HAP-1 (cell line): ENCODE data around the gene INPP4B.

Experiments used
- DNase-seq, 2 experiments: peaks; one replicate each; pipeline ENCODE4 v3.0.0-alpha.2; 2016 to 2020; ENCODE audit warnings: low spot score in 2 of 2
- H3K27me3 ChIP-seq: fragments of 250-450 bp; sonication (Bioruptor Pico); 2 replicates; pipeline ENCODE4 v1.5.1; 2020; ENCODE audit warnings: low read depth, mild to moderate bottlenecking, moderate library complexity
- H3K36me3 ChIP-seq: fragments of 250-450 bp; sonication (Bioruptor Pico); replicated peaks from 2 replicates; pipeline ENCODE4 v1.5.1; 2020; ENCODE audit warnings: mild to moderate bottlenecking
- H3K4me1 ChIP-seq: fragments of 250-450 bp; sonication (Bioruptor Pico); 2 replicates; pipeline ENCODE4 v1.5.1; 2020; ENCODE audit warnings: mild to moderate bottlenecking
- H3K4me3 ChIP-seq: fragments of 250-450 bp; sonication (Bioruptor Pico); 2 replicates; pipeline ENCODE4 v1.5.1; 2020; ENCODE audit warnings: mild to moderate bottlenecking, moderate library complexity
- H3K9me3 ChIP-seq: fragments of 250-450 bp; sonication (Bioruptor Pico); 2 replicates; pipeline ENCODE4 v1.5.1; 2020; ENCODE audit warnings: mild to moderate bottlenecking, moderate library complexity
- in situ Hi-C: fragments of 300-500 bp; cut with MboI; formaldehyde crosslinking; loops from 3 replicates; pipeline ENCODE4 v1.14.3; 2020; ENCODE audit warnings: low sequenced_read_pairs, inconsistent platforms, mixed read lengths

Gene INPP4B

GRCh38 chr4:142493255-142494110 is 352.6 kb downstream of the INPP4B start:
- Histone ChIP-seq H3K4me3 (no peak overlapping the region), H3K36me3 (no peaks in the 10 kb centered on the region), H3K4me1 (no peaks in the 10 kb centered on the region), H3K9me3 (no peaks in the 10 kb centered on the region), H3K27me3 (no peaks in the 10 kb centered on the region)
- no peak for DNase-seq
- in situ Hi-C loops, result no loop called here

GRCh38 chr4:142485452-142485851 is 360.6 kb downstream of the INPP4B start:
- H3K9me3 ChIP-seq, result no peaks in the 10 kb centered on the region
- in situ Hi-C loops, result no loop called here
- DNase-seq, result no peak
- H3K4me1 ChIP-seq, result no peaks in the 10 kb centered on the region
- no peaks in the 10 kb centered on the region for H3K36me3 ChIP-seq
- H3K4me3 ChIP-seq, result no peak overlapping the region
- H3K27me3 ChIP-seq, result no peaks in the 10 kb centered on the region

GRCh38 chr4:142480244-142480643 is 365.9 kb downstream of the INPP4B start:
- H3K4me1 ChIP-seq, result no peaks in the 10 kb centered on the region
- DNase-seq, result no peak
- no peaks in the 10 kb centered on the region for H3K36me3 ChIP-seq
- in situ Hi-C loops, result no loop called here
- H3K9me3 ChIP-seq, result no peaks in the 10 kb centered on the region
- H3K4me3 ChIP-seq, result no peak overlapping the region
- H3K27me3 ChIP-seq, result no peaks in the 10 kb centered on the region

DNA sequence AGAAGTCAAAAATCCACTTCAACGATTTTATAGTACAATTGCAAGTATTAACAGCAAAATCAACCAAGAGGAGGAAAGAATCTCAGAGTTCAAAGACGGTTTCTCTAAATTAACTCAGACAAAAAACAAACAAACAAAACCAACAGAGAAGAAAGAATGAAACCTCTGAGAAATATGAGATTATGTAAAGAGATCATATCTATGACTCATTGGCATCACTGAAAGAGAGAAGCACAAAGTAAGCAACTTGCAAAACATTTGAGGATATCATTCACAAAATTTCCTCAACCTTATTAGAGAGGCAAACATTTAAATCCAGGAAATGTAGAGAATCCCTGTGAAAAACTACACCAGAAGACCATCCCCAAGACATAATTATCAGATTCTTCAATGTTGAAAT is 370.4 kb downstream of the INPP4B start:
- no peaks in the 10 kb centered on the region for H3K27me3 ChIP-seq
- DNase-seq, result no peak
- H3K4me3 ChIP-seq, result no peak overlapping the region
- no peaks in the 10 kb centered on the region for H3K4me1 ChIP-seq
- in situ Hi-C loops, result no loop called here
- H3K36me3 ChIP-seq, result no peaks in the 10 kb centered on the region
- H3K9me3 ChIP-seq, result no peaks in the 10 kb centered on the region

GRCh38 chr4:142474398-142475087 is 371.6 kb downstream of the INPP4B start:
- H3K36me3 ChIP-seq, result no peaks in the 10 kb centered on the region
- H3K9me3 ChIP-seq, result no peaks in the 10 kb centered on the region
- no peak for DNase-seq
- in situ Hi-C loops, result no loop called here
- no peak overlapping the region for H3K4me3 ChIP-seq
- no peaks in the 10 kb centered on the region for H3K4me1 ChIP-seq
- H3K27me3 ChIP-seq, result no peaks in the 10 kb centered on the region

DNA sequence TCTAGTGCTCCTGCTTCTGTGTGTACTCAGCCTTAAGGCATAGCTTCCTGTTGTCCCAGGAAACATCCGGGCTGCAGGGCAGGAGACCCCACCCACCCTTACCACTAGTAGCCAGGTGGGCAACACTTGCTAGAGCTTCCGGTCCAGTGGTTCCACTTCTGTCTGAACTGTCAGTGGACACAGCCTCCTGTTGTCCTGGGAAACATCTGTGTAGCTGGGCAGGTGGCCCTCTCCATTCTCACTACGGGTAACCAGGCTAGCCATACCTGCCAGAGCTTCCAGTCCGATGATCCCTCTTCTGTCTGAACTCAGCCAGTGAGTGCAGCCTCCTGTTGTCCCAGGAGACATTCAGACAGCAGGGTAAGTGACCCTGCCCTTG is 372.2 kb downstream of the INPP4B start:
- in situ Hi-C loops, result no loop called here
- Histone ChIP-seq H3K27me3 (no peaks in the 10 kb centered on the region), H3K4me3 (no peak overlapping the region), H3K36me3 (no peaks in the 10 kb centered on the region), H3K4me1 (no peaks in the 10 kb centered on the region), H3K9me3 (no peaks in the 10 kb centered on the region)
- DNase-seq, result no peak

GRCh38 chr4:142473218-142473959 is 372.7 kb downstream of the INPP4B start:
- H3K27me3 ChIP-seq, result no peaks in the 10 kb centered on the region
- in situ Hi-C loops, result no loop called here
- H3K36me3 ChIP-seq, result no peaks in the 10 kb centered on the region
- DNase-seq, result no peak
- H3K4me3 ChIP-seq, result no peak overlapping the region
- H3K9me3 ChIP-seq, result no peaks in the 10 kb centered on the region
- H3K4me1 ChIP-seq, result no peaks in the 10 kb centered on the region

DNA sequence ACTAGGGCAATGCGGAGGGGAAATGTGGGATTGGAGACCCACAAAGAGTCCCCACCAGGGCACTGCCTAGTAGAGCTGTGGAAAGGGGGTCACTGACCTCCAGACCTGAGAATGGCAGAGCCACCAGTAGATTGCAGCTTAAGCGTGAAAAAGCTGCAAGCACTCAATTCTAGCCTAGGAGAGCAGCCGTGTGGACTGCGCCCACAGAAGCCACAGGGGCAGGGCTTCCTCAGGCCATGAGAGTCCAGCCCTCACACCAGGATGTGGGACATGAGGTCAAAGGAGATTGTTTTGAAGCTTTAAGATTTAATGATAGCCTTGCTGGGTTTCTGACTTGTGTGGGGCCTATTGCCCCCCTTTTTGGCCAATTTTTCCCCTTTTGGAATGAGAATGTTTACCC is 379.0 kb downstream of the INPP4B start:
- in situ Hi-C loops, result no loop called here
- Histone ChIP-seq H3K4me1 (no peaks in the 10 kb centered on the region), H3K36me3 (no peaks in the 10 kb centered on the region), H3K4me3 (no peak overlapping the region), H3K9me3 (no peaks in the 10 kb centered on the region), H3K27me3 (no peaks in the 10 kb centered on the region)
- DNase-seq, result no peak

GRCh38 chr4:142465526-142465925 is 380.6 kb downstream of the INPP4B start:
- H3K9me3 ChIP-seq, result no peaks in the 10 kb centered on the region
- in situ Hi-C loops, result no loop called here
- no peak for DNase-seq
- H3K27me3 ChIP-seq, result no peaks in the 10 kb centered on the region
- no peaks in the 10 kb centered on the region for H3K4me1 ChIP-seq
- H3K36me3 ChIP-seq, result no peaks in the 10 kb centered on the region
- H3K4me3 ChIP-seq, result no peak overlapping the region

DNA sequence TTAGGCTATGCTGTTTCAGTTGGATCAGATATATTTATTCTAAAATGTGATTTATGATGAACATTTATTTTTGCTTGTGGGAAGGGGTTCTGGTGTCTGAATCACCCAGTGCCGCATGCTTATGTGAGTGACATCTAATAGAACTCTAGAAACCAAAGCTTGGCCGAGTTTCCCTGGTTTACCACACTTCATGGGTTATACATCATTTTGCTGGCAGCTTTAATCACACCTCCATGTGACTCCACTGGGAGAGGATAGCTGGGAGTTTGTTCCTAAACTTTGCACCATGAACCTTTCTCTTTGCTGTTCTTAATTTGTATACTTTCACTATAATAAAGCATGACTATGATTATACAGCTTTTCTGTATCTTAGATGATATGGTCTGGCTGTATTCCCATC is 382.9 kb downstream of the INPP4B start:
- Histone ChIP-seq H3K27me3 (0 out of 2 replicates have a peak, but pooled peaks cover 3% of the 10 kb centered on the region), H3K36me3 (no peaks in the 10 kb centered on the region), H3K9me3 (no peaks in the 10 kb centered on the region), H3K4me1 (no peaks in the 10 kb centered on the region), H3K4me3 (no peak overlapping the region)
- in situ Hi-C loops, result no loop called here
- DNase-seq, result no peak

DNA sequence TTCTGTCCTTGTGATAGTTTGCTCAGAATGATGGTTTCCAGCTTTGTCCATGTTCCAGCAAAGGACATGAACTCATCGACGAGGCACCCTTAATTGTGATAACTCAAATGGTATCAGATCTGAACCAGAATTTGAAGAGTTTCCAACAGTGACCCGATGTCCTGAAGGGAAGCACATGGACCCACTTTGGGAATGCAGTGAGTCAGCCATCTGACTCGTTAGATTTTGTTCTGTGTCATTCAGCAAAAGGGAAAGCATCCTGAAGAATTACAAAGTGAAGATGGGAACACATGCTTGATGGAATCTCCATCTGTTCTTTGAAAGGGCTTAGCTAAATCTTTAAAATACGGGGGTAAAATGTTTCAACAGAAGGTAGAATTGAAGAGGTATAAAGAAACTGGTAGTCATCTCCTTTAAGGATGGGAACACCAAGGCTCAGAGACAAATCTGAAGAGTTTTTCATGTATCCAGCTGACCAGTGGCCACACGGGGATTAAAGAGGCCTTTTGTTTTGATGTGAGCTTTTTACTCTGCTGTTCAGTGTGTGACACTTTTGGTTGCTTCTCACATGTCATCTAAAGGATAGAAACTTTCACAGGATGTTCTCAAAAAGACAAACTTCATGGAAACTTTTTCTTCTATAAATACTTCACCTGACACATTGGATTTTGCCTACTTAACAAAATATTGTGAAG is 393.8 kb downstream of the INPP4B start:
- H3K36me3 ChIP-seq, result no peaks in the 10 kb centered on the region
- no peak for DNase-seq
- H3K4me1 ChIP-seq, result no peaks in the 10 kb centered on the region
- no peak overlapping the region for H3K4me3 ChIP-seq
- no peaks in the 10 kb centered on the region for H3K27me3 ChIP-seq
- no peaks in the 10 kb centered on the region for H3K9me3 ChIP-seq
- in situ Hi-C loops, result no loop called here

DNA sequence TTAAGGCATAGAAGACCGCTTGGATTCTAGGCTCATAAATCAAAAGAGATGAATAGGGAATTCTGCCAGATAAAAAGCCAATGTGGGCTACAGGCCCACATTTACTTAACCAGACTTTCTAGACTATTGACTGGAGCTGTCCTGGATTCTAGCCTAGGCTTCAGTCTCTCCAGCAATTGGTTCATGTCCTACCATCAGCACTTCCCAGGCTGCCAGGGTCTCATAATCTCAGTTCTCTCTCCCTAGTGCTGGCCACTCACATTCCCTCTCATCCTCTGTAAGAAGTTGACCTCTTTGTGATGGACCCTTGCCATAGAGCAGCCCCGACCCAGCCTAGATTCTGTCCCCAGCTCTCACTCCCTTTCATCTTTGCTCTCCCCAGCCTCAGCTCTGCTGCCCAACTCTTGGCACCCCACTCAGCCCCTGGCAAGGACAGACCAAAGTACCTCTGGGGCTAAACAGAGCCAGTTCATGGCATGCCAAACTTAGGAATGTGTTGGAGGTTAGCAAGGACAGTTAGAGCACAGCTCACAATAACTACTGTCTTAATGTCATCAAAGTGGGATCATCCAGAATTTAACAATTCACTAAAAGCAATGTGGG is 396.2 kb downstream of the INPP4B start:
- DNase-seq, result no peak
- in situ Hi-C loops, result no loop called here
- Histone ChIP-seq H3K36me3 (no peaks in the 10 kb centered on the region), H3K9me3 (no peaks in the 10 kb centered on the region), H3K4me3 (no peak overlapping the region), H3K4me1 (no peaks in the 10 kb centered on the region), H3K27me3 (no peaks in the 10 kb centered on the region)

- in situ Hi-C loops, result no loop called here
Observed at GRCh38 chr4:142447009-142447408, 399.1 kb downstream of the INPP4B start.

More at GRCh38 chr4:142447009-142447408, 399.1 kb downstream of the INPP4B start:
- H3K4me1 ChIP-seq, result no peaks in the 10 kb centered on the region
- no peaks in the 10 kb centered on the region for H3K36me3 ChIP-seq
- no peak overlapping the region for H3K4me3 ChIP-seq
- DNase-seq, result no peak
- no peaks in the 10 kb centered on the region for H3K9me3 ChIP-seq
- H3K27me3 ChIP-seq, result no peaks in the 10 kb centered on the region
